C4-2B (cell line): ENCODE measurements around the gene SLC34A3.

Source experiments
- ZFX ChIP-seq: fragments of 450-650 bp; IDR thresholded peaks from 2 replicates; pipeline ENCODE4 v1.6.1; 2017
- TF ChIP-seq, protein P1 (sequence below): fragments of 450-650 bp; conservative IDR thresholded peaks from 2 replicates; pipeline ENCODE4 v1.5.1; 2017; ENCODE audit warnings: mild to moderate bottlenecking

DNA sequence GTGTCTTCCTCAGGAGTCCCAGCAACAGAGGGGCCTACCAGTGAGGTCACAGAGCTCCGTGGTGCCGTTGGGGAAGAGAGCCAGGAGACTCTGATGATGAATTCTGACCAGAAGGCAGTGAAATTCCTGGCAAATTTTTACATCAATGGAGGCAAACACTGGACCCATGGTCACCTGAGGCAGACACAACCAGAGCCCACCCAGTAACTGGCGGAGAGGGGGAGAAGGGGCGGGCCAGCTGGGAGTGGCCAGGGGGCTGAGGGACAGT is 20.4 kb downstream of the SLC34A3 start, which contains the start of gene STPG3:
- TF ChIP-seq, protein P1, sequence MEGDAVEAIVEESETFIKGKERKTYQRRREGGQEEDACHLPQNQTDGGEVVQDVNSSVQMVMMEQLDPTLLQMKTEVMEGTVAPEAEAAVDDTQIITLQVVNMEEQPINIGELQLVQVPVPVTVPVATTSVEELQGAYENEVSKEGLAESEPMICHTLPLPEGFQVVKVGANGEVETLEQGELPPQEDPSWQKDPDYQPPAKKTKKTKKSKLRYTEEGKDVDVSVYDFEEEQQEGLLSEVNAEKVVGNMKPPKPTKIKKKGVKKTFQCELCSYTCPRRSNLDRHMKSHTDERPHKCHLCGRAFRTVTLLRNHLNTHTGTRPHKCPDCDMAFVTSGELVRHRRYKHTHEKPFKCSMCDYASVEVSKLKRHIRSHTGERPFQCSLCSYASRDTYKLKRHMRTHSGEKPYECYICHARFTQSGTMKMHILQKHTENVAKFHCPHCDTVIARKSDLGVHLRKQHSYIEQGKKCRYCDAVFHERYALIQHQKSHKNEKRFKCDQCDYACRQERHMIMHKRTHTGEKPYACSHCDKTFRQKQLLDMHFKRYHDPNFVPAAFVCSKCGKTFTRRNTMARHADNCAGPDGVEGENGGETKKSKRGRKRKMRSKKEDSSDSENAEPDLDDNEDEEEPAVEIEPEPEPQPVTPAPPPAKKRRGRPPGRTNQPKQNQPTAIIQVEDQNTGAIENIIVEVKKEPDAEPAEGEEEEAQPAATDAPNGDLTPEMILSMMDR: no peak
- TF ChIP-seq ZFX: no peak
